Activated naive CD4-positive, alpha-beta T cell treated with anti-CD3 and anti-CD28 coated beads for 36 hours (primary cell): ENCODE results near the gene GABRB2. TPM values are rescaled to one million over a fixed set of nuclear protein-coding genes. Genes with fewer than 3 reads are reported as not detected.
"Not testable (repeated sequence)": the region's sequence is repeated elsewhere in the genome, so short reads cannot be mapped to it uniquely, and the experiment has no call there.

Source experiments
- CTCF ChIA-PET: fragments of 350-600 bp; sonication (Branson Sonifier 250); formaldehyde crosslinking; loops from one replicate; lab custom pipeline; 2021; ENCODE audit warnings: antibody characterized with exemption; lab: Charles Lee
- DNase-seq: peaks from one replicate; pipeline ENCODE4 v3.0.0-alpha.2; 2020
- H3K27ac Mint-ChIP-seq: one replicate; pipeline ENCODE4 v1.8.0; 2021; ENCODE audit warnings: mild to moderate bottlenecking, mixed read lengths
- H3K27me3 Mint-ChIP-seq: one replicate; pipeline ENCODE4 v1.8.0; 2021; ENCODE audit warnings: low read depth, mixed read lengths
- H3K36me3 Mint-ChIP-seq: one replicate; pipeline ENCODE4 v1.8.0; 2021; ENCODE audit warnings: low read depth, mixed read lengths
- H3K4me1 Mint-ChIP-seq: one replicate; pipeline ENCODE4 v1.8.0; 2021; ENCODE audit warnings: low read depth, mixed read lengths
- H3K4me3 Mint-ChIP-seq: one replicate; pipeline ENCODE4 v1.8.0; 2021; ENCODE audit warnings: mild to moderate bottlenecking, moderate library complexity, mixed read lengths
- H3K9me3 Mint-ChIP-seq: one replicate; pipeline ENCODE4 v1.8.0; 2021; ENCODE audit warnings: mixed read lengths
- intact Hi-C: fragments of 100-400 bp; cut with micrococcal nuclease; formaldehyde crosslinking; loops from one replicate; pipeline ENCODE4 v1.15.1; 2023
- total RNA-seq, 2 experiments: library from RNA; stranded (reverse); gene quantifications; one replicate each; pipeline ENCODE4 v1.2.3, GENCODE V29; 2021

GABRB2 gene
- total RNA-seq, 2 experiments from 2014 or later = not detected

- CTCF ChIA-PET = no interaction called here
- Mint-ChIP-seq H3K27ac (no peak overlapping the region), H3K36me3 (no peaks in the 10 kb centered on the region), H3K4me3 (no peak overlapping the region), H3K27me3 (no peaks in the 10 kb centered on the region), H3K4me1 (no peaks in the 10 kb centered on the region), H3K9me3 (peaks cover 13% of the 10 kb centered on the region)
- DNase-seq = no peak
- intact Hi-C loops = no loop called here
Observed at GRCh38 chr5:161311965-161312364, 234.6 kb downstream of the GABRB2 start.

- Mint-ChIP-seq H3K27ac (no peak overlapping the region), H3K27me3 (no peaks in the 10 kb centered on the region)
Observed at GRCh38 chr5:161311146-161311708, 235.3 kb downstream of the GABRB2 start.

GRCh38 chr5:161306351-161306995, 240.1 kb downstream of the GABRB2 start:
- Mint-ChIP-seq H3K36me3 (no peaks in the 10 kb centered on the region), H3K4me3 (no peak overlapping the region), H3K4me1 (no peaks in the 10 kb centered on the region), H3K9me3 (peaks cover 19% of the 10 kb centered on the region), H3K27me3 (no peaks in the 10 kb centered on the region), H3K27ac (no peak overlapping the region)
- intact Hi-C loops = no loop called here
- DNase-seq = no peak
- CTCF ChIA-PET = no interaction called here

More at GRCh38 chr5:161311146-161311708, 235.3 kb downstream of the GABRB2 start:
- intact Hi-C loops = no loop called here
- no peaks in the 10 kb centered on the region for H3K36me3 Mint-ChIP-seq
- H3K4me3 Mint-ChIP-seq = no peak overlapping the region
- H3K9me3 Mint-ChIP-seq = peaks cover 13% of the 10 kb centered on the region
- H3K4me1 Mint-ChIP-seq = no peaks in the 10 kb centered on the region
- CTCF ChIA-PET = no interaction called here
- DNase-seq = no peak

- H3K4me3 Mint-ChIP-seq = no peak overlapping the region
- H3K27ac Mint-ChIP-seq = no peak overlapping the region
- DNase-seq = no peak
- H3K36me3 Mint-ChIP-seq = no peaks in the 10 kb centered on the region
- CTCF ChIA-PET = no interaction called here
- H3K9me3 Mint-ChIP-seq = peaks cover 19% of the 10 kb centered on the region
- no peaks in the 10 kb centered on the region for H3K4me1 Mint-ChIP-seq
- intact Hi-C loops = no loop called here
- H3K27me3 Mint-ChIP-seq = no peaks in the 10 kb centered on the region
Observed at GRCh38 chr5:161305601-161306000, 240.9 kb downstream of the GABRB2 start.

- no peak overlapping the region for H3K27ac Mint-ChIP-seq
- intact Hi-C loops = no loop called here
- H3K4me1 Mint-ChIP-seq = no peaks in the 10 kb centered on the region
- no peaks in the 10 kb centered on the region for H3K27me3 Mint-ChIP-seq
- no peak overlapping the region for H3K4me3 Mint-ChIP-seq
- H3K36me3 Mint-ChIP-seq = no peaks in the 10 kb centered on the region
- DNase-seq = no peak
- peaks cover 18% of the 10 kb centered on the region for H3K9me3 Mint-ChIP-seq
- CTCF ChIA-PET = no interaction called here
Observed at GRCh38 chr5:161302559-161302958, 244.0 kb downstream of the GABRB2 start.

- no peak overlapping the region for H3K4me3 Mint-ChIP-seq
- H3K36me3 Mint-ChIP-seq = no peaks in the 10 kb centered on the region
- intact Hi-C loops = no loop called here
- CTCF ChIA-PET = no interaction called here
- H3K9me3 Mint-ChIP-seq = peaks cover 21% of the 10 kb centered on the region
- H3K4me1 Mint-ChIP-seq = no peaks in the 10 kb centered on the region
- DNase-seq = no peak
- no peak overlapping the region for H3K27ac Mint-ChIP-seq
- H3K27me3 Mint-ChIP-seq = no peaks in the 10 kb centered on the region
Observed at GRCh38 chr5:161301586-161301985, 244.9 kb downstream of the GABRB2 start.

- H3K27ac Mint-ChIP-seq = no peak overlapping the region
- H3K27me3 Mint-ChIP-seq = no peaks in the 10 kb centered on the region
- no peak overlapping the region for H3K4me3 Mint-ChIP-seq
- intact Hi-C loops = no loop called here
- peaks cover 23% of the 10 kb centered on the region for H3K9me3 Mint-ChIP-seq
- CTCF ChIA-PET = no interaction called here
- H3K36me3 Mint-ChIP-seq = no peaks in the 10 kb centered on the region
- no peaks in the 10 kb centered on the region for H3K4me1 Mint-ChIP-seq
- DNase-seq = no peak
Observed at GRCh38 chr5:161299053-161299452, 247.5 kb downstream of the GABRB2 start.

GRCh38 chr5:161297388-161297787, 249.1 kb downstream of the GABRB2 start:
- H3K27ac Mint-ChIP-seq, H3K36me3 Mint-ChIP-seq, intact Hi-C loops, H3K27me3 Mint-ChIP-seq, H3K4me1 Mint-ChIP-seq, CTCF ChIA-PET, DNase-seq, H3K4me3 Mint-ChIP-seq: not testable (repeated sequence)
- H3K9me3 Mint-ChIP-seq = peaks cover 20% of the 10 kb centered on the region

GRCh38 chr5:161295721-161296250, 250.7 kb downstream of the GABRB2 start:
- CTCF ChIA-PET = no interaction called here

GRCh38 chr5:161288071-161288470, 258.5 kb downstream of the GABRB2 start:
- intact Hi-C loops = no loop called here
- Mint-ChIP-seq H3K27ac (no peak overlapping the region), H3K27me3 (no peaks in the 10 kb centered on the region), H3K36me3 (no peaks in the 10 kb centered on the region), H3K9me3 (no peaks in the 10 kb centered on the region), H3K4me1 (no peaks in the 10 kb centered on the region), H3K4me3 (no peak overlapping the region)
- CTCF ChIA-PET = no interaction called here
- DNase-seq = no peak

More at GRCh38 chr5:161295721-161296250, 250.7 kb downstream of the GABRB2 start:
- DNase-seq = no peak
- no peaks in the 10 kb centered on the region for H3K27me3 Mint-ChIP-seq
- no peak overlapping the region for H3K27ac Mint-ChIP-seq
- H3K9me3 Mint-ChIP-seq = peaks cover 18% of the 10 kb centered on the region
- no peaks in the 10 kb centered on the region for H3K36me3 Mint-ChIP-seq
- no peak overlapping the region for H3K4me3 Mint-ChIP-seq
- intact Hi-C loops = no loop called here
- H3K4me1 Mint-ChIP-seq = no peaks in the 10 kb centered on the region

GRCh38 chr5:161287436-161287835, 259.1 kb downstream of the GABRB2 start:
- Mint-ChIP-seq H3K27ac (no peak overlapping the region), H3K4me1 (no peaks in the 10 kb centered on the region), H3K27me3 (no peaks in the 10 kb centered on the region), H3K4me3 (no peak overlapping the region), H3K9me3 (no peaks in the 10 kb centered on the region), H3K36me3 (no peaks in the 10 kb centered on the region)
- intact Hi-C loops = no loop called here
- DNase-seq = no peak
- CTCF ChIA-PET = no interaction called here

- CTCF ChIA-PET = no interaction called here
- H3K9me3 Mint-ChIP-seq = no peaks in the 10 kb centered on the region
Observed at GRCh38 chr5:161286066-161286655, 260.4 kb downstream of the GABRB2 start.

GRCh38 chr5:161284445-161284844, 262.1 kb downstream of the GABRB2 start:
- Mint-ChIP-seq H3K9me3 (peaks cover 6% of the 10 kb centered on the region), H3K4me3 (no peak overlapping the region), H3K27ac (no peak overlapping the region), H3K27me3 (no peaks in the 10 kb centered on the region), H3K4me1 (no peaks in the 10 kb centered on the region), H3K36me3 (no peaks in the 10 kb centered on the region)
- DNase-seq = no peak
- CTCF ChIA-PET = no interaction called here
- intact Hi-C loops = no loop called here

More at GRCh38 chr5:161286066-161286655, 260.4 kb downstream of the GABRB2 start:
- Mint-ChIP-seq H3K4me1 (no peaks in the 10 kb centered on the region), H3K27ac (no peak overlapping the region), H3K4me3 (no peak overlapping the region), H3K27me3 (no peaks in the 10 kb centered on the region), H3K36me3 (no peaks in the 10 kb centered on the region)
- intact Hi-C loops = no loop called here
- no peak for DNase-seq
